Brain pericyte (primary cell): ENCODE data around the gene TOMM7.
"Not testable (repeated sequence)": the region's sequence is repeated elsewhere in the genome, so short reads cannot be mapped to it uniquely, and the experiment has no call there.

Experiments
- DNase-seq: peaks from one replicate; pipeline ENCODE4 v3.0.0-alpha.2; 2012; ENCODE audit warnings: low read depth, low spot score

Gene TOMM7

DNA sequence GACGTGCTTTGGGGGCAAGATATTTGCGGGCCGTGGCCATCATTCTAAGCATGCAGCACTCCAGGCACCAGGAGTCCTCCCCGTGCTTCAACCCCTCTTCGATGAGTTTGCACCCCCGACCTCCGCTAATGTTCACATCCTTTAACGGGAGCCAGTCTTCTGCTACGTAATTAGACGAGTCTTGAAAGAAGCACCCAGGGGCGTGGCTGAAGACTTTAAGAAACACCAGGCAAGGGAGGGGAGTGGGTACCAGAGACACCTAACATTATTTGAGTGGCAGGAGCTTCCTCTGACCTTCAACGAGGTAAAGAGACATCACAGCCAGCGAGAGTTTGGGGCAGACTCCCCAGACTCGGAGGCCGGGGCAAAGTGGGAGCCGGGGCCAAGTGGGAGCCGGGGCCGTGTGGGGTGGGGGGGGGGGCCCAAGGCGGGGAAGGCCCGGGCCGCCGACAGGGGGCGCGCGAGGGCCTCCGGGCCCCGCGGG lies 31.1 kb upstream of the TOMM7 start:
- no peak for DNase-seq

DNA sequence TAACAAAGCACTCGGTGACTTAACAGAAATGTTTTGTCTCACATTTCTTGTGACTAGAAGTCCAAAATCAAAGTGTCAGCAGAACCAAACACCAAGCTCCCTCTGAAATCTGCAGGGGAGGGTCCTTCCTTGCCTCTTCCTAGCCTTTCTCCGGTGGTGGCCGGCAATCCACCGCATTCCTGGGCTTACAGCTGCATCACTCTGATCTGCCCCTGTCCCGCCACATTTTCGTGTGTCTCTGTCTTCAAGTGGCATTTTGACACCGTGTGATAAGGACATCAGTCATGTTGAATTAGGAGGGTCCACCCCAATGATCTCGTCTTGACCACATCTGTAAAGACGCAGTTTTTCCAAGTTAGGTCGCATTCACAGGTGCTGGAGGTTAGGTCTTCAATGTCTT lies 30.5 kb upstream of the TOMM7 start:
- DNase-seq: no peak

DNA sequence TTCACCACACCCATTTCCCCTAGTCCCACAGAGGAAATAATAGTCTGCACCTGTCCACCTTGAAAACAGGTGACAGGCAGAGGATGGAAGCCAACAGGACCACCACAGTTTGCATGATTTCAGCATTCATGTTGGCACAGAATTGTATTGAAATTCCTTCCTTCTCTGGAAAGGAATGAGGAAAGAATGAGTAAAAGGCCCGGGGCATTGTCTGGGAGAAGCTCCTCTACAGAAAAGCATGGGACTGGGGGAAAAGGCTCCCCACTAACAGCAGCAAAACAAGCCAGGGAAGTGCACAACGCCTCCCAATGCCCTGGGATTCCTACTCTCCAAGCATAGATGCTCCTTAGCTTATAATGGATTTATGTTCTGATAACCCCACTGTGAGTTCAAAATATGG lies 28.5 kb upstream of the TOMM7 start:
- DNase-seq: no peak

DNA sequence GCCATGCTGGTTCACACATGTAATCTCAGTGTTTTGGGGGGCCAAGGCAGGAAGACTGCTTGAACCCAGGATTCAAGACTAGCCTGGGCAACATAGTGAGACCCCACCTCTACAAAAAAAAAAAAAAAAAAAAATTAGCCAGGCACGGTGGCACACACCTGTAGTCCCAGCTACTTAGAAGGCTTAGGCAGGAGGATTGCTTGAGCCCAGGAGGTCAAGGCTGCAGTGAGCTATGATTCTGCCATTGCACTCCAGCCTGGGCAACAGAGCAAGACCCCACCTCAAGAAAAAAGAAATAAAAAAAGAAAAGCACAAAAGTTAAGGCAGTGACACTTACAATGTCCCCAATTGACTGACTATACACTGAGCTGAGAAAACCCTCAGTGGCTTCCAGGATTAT lies 27.7 kb upstream of the TOMM7 start:
- DNase-seq: not testable (repeated sequence)

DNA sequence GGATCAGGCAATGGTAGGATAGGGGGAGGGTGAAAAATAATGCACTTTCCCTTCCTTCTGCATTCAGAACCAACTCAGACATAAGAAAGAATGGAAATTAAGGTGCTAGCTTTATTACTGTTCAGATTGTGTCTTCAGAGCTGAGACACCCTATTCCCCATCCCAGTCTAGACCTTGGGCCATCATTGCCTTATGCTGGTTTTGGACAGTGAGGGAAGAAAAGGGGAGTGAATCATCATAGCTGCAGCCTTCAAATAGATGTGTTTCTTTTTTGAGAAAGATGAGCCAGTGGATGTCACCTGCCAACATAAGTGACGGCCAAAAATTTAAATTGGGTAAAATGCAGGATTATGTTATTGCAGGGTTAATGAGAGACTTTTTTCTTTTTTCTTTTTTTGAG lies 27.0 kb upstream of the TOMM7 start:
- no peak for DNase-seq

DNA sequence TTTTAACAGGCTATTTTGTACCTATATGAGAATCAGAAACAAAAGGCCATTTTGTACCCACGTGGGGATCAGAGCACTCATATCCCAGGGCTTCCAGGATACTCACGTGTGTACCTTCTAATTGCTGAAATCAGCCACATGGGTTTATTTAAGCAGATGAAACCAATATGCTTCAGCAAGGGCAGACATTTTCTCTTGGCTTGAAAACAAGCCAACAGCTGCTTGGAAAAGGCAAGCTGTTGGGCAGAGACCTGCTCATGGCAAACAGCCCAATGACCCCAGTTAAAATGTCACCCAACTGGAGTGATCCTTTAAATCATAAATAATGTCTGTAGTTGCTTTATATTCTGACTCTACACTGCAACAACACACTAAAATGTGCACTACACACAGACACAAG lies 26.5 kb upstream of the TOMM7 start:
- DNase-seq: no peak

DNA sequence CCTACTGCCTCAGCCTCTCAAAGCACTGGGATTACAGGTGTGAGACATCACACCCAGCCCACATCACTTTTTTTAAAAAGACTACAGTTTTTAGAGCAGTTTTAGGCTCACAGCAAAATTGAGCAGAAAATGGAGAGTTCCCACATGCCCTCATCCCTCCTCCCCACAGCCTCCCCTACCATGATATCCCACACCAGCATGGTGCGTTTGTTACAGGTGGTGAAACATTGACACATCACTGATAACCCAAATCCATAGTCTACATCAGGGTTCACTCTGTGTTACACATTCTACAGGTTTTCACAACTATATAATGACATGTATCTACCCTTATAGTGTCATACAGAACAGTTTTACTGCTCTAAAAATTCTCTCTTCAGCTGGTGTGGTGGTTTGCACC lies 24.3 kb upstream of the TOMM7 start:
- no peak for DNase-seq

DNA sequence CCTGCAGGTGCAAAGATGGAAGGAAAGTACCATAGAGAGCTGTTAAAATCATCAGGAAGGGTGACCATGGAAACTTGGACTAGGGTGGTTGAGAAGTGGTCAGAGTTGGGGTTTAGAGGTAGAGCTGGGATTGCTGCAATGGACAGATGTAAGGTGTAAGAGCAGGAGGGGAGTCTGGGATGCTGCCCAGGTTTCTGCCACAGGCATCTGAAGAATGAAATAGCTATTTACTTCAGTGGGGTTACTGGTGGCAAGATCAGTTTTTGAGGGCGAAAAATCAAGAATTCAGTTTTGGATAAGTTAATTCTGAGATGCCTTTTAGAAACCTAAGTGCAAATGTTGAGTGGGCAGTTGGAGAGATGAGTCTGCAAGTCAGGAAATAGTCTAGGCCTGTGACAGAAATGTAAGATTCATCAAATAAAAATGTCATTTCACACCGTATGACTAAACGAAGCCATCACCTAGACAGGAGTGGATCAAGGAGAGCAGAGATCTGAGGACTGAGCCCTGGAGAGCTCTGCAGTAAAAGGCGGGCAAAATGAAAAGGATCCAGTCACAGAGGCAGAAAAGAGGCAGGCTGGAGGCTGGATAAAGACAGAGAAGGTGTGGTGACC lies 22.7 kb upstream of the TOMM7 start:
- DNase-seq: no peak

GRCh38 chr7:22843681-22844309 lies 21.1 kb upstream of the TOMM7 start:
- no peak for DNase-seq

DNA sequence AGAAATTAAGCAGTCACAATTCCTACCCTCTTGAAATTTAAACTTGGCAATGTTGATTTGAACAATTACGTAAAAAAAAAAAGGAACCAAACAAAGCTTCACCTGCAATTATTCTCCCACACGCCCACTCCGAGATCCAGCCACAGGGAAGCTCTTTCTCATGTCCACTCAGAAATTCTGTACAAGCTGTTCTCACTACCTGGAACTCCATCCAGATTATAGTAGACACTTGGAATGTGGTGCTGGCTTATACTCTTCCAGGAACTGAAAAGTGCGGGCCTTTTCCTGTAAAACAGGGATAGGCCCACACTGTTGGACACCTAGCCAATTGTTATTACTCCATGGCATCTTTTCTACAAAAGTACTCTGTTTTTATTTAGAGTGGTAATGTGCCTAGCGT lies 20.3 kb upstream of the TOMM7 start:
- no peak for DNase-seq

GRCh38 chr7:22842383-22842941 lies 19.8 kb upstream of the TOMM7 start:
- DNase-seq: no peak

DNA sequence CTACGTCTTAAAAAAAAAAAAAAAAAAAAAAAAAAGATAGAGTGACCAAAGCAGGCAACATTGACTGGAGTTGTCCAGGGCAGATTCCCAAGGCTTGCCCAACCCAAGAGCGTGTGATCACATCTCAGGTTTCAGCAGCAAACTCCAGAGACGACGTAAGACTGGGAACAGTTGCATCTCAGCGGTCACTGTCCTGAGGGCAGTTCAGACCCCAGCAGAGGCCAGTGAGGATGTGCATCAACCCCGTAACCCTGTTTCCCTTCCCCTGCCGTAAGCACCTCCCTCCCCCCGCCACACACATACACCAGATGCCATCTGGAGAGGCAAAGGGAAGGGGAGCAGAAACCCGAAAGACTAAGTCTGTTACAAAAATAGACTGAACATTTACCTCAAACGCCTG lies 19.3 kb upstream of the TOMM7 start:
- no peak for DNase-seq

DNA sequence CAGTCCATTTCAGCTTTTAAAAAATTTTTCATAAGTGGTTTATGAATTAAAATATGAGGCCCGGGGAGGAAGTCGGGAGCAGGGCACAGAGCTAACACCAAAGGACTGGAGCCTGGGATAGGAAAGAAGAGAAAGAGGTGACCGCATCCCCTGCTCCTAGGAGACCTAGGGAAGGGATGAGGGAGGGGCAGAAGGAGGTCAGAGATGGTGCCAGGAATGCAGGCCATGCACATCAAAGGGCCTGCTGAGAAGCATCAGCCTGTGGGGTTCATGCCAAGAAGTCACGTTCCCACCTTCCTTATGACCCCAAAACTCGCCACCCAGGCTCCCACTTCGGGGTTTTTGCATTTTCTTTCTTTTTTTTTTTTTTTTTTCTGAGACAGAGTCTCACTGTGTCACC lies 14.7 kb upstream of the TOMM7 start:
- DNase-seq: no peak

DNA sequence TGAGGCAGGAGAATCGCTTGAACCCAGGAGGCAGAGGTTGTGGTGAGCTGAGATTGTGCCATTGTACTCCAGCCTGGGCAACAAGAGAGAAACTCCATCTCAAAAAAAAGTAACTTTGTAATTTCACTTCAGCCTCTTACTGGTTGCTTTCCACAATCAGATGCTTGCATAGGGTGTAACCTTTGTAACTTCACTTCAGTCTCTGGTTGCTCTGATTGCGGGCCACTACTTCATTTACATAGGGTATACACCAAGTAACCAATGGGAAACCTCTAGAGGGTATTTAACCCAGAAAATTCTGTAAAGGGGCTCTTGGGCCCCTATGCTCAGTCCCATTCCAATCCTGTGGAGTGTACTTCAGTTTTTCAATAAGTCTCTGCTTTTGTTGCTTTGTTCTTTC lies 13.9 kb upstream of the TOMM7 start:
- DNase-seq: not testable (repeated sequence)

GRCh38 chr7:22833957-22834356 lies 11.3 kb upstream of the TOMM7 start:
- DNase-seq: no peak

DNA sequence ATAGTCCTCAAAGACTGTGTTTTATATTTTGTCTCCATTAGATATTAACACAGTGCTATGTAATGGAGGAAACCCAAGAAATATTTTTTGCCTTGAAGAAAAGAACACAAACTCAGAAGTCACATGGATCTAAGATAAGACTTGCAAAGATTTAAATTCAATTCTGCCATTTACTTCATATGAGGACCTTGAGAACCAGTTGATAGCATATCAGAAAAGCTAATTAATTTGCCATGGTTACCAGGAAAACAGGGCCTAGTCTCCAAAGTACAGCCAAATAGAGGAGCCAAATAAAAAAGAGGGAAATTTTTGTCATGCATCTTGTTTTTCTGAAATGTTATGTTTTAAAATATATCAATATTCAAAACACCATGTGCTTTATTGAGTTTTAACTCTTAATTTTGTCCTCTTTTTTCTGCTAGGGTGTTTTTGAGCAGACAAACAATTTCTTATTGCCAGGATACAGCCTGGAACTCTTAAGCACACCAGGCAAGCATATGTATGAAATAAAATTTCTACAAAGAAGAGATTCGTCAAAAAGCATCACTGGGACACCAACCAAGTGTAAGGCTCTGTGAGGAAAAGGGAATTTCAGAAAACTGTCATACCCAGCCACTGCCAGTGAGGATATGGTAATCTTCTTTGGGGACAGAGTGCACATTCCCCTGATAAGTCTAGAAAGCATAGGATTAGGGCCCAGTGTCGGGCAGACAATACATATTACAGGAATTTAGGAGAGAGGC lies 10.6 kb upstream of the TOMM7 start:
- no peak for DNase-seq

DNA sequence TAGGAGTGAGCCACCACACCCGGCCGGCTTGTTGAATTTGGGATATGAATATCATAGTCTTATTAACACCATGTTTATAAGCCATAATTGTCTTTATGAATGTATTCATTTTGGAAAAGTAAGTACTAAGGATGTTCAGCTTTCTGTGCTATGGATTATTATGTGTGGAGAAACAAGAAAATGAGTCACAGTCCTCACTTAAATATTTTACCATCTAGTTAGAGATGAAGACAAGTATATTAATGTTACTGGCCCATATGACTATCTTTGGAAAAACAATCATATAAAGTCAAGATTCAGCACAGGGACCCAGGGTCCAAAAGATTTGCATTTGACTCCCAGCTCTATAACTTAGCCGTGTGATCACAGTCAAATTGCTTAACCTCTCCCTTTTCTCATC lies 9.8 kb upstream of the TOMM7 start:
- no peak for DNase-seq

DNA sequence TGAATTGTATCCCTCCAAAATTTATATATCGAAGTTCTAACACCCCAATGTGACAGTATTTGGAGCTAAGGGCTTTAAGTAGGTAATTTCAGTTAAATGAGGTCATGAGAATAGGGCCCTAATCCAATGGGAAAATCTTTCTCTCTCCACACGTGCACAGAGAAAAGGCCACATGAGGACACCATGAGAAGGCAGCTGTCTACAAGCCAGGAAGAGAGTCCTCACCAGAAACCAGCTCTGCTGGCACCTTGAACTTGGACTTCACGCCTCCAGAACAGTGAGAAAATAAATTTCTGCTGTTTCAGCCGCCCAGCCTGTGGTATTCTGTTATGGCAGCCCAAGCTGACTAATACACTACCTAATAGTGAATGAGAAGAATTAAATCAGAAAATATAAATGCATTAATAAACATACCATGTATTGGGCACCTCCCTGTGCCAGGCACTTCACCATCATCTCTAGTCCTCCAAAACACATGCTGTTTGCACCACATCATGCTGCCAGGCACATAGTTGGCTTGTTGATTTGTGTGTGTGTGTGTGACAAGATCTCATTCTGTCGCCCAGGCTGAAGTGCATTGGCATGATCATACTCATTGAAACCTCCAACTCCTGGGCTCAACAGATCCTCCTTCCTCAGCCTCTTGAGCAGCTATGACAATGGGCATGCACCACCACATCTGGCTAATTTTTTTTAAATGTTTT lies 9.1 kb upstream of the TOMM7 start:
- no peak for DNase-seq

- DNase-seq: no peak
Observed at GRCh38 chr7:22827563-22827962, 4.9 kb upstream of the TOMM7 start.

GRCh38 chr7:22826593-22826992 lies 3.9 kb upstream of the TOMM7 start:
- DNase-seq: no peak

DNA sequence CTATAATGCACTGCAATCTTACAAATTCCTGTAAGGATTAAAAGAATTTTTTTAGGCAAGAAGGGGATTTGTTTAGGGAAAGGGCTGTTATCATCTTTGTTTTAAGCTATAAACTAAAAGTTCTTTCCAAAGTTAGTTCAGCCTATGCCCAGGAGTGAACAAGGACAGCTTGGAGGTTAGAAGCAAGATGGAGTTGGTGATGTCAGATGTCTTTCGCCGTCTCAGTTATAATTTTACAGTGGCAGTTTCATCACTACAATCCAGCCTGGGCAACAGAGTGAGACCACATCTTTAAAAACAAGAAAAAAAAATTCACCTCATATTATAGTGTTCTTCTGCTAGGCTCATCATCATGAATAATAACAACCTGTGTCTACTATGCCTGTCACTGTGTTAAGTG lies 2.1 kb upstream of the TOMM7 start:
- DNase-seq: no peak

- no peak for DNase-seq
Observed at GRCh38 chr7:22823142-22823497, 471 bp upstream of the TOMM7 start.
